Hepatocyte (in vitro differentiated cells): Measurements from ENCODE around the gene WDR41. TPM values are rescaled to one million over a fixed set of nuclear protein-coding genes. Genes with fewer than 3 reads are reported as not detected.

Experiments
- DNase-seq: peaks from one replicate; pipeline ENCODE4 v3.0.0-alpha.2; 2016; ENCODE audit warnings: low spot score
- H2AFZ ChIP-seq: fragments of 200-600 bp; sonication (generic); 2 replicates; pipeline ENCODE4 v1.6.0; 2016; ENCODE audit warnings: antibody characterized with exemption, mild to moderate bottlenecking
- H3K27ac ChIP-seq: fragments of 200-600 bp; sonication (generic); 2 replicates; pipeline ENCODE4 v1.5.1; 2016; ENCODE audit warnings: mild to moderate bottlenecking
- H3K27me3 ChIP-seq: fragments of 200-600 bp; sonication (generic); 2 replicates; pipeline ENCODE4 v1.6.1; 2016
- H3K36me3 ChIP-seq: fragments of 200-600 bp; sonication (generic); replicated peaks from 2 replicates; pipeline ENCODE4 v1.5.1; 2016; ENCODE audit warnings: low read depth; ENCODE audit not compliant: insufficient read depth
- H3K4me1 ChIP-seq: fragments of 200-600 bp; sonication (generic); 2 replicates; pipeline ENCODE4 v1.5.1; 2016; ENCODE audit warnings: mild to moderate bottlenecking, moderate library complexity; ENCODE audit not compliant: insufficient read depth
- H3K4me2 ChIP-seq: fragments of 200-600 bp; sonication (generic); 2 replicates; pipeline ENCODE4 v1.6.0; 2016
- H3K4me3 ChIP-seq: fragments of 200-600 bp; sonication (generic); 2 replicates; pipeline ENCODE4 v1.5.1; 2016; ENCODE audit warnings: mild to moderate bottlenecking
- H3K79me2 ChIP-seq: fragments of 200-600 bp; sonication (generic); 2 replicates; pipeline ENCODE4 v1.6.0; 2017; ENCODE audit warnings: mild to moderate bottlenecking
- H3K9me2 ChIP-seq: fragments of 200-600 bp; sonication (generic); replicated peaks from 2 replicates; pipeline ENCODE4 v1.6.0; 2017; ENCODE audit warnings: mild to moderate bottlenecking; ENCODE audit not compliant: insufficient read depth
- H3K9me3 ChIP-seq: fragments of 200-600 bp; sonication (generic); 2 replicates; pipeline ENCODE4 v1.5.1; 2016; ENCODE audit warnings: low read depth, mild to moderate bottlenecking
- H4K20me1 ChIP-seq: fragments of 200-600 bp; sonication (generic); 2 replicates; pipeline ENCODE4 v1.6.0; 2016; ENCODE audit warnings: mild to moderate bottlenecking; ENCODE audit not compliant: insufficient read depth, poor library complexity, severe bottlenecking
- CTCF ChIP-seq: fragments of 200-600 bp; sonication (generic); IDR thresholded peaks from 2 replicates; pipeline ENCODE4 v1.5.1; 2016; ENCODE audit warnings: antibody characterized with exemption, mild to moderate bottlenecking; ENCODE audit not compliant: poor library complexity
- EZH2 ChIP-seq: fragments of 200-600 bp; sonication (generic); IDR thresholded peaks from 2 replicates; pipeline ENCODE4 v1.6.1; 2016; ENCODE audit warnings: antibody characterized with exemption, mild to moderate bottlenecking, borderline replicate concordance
- EZH2phosphoT487 ChIP-seq: fragments of 200-600 bp; sonication (generic); IDR thresholded peaks from one replicate; pipeline ENCODE4 v1.6.1; 2018; ENCODE audit warnings: antibody characterized with exemption, mild to moderate bottlenecking, low read depth, moderate library complexity; ENCODE audit not compliant: unreplicated experiment, severe bottlenecking
- WGBS: methylation state at CpG from one replicate; pipeline ENCODE4 v1.1.6; 2016; ENCODE audit warnings: low lambda C conversion rate; ENCODE audit errors: missing lambda C conversion rate; 5-methylcytosine and 5-hydroxymethylcytosine counted together
- polyA plus RNA-seq: library from polyadenylated mRNA; unstranded; fragments of >200 nt; fragmentation: Nextera tagmentation; extraction: Ambion mirVana; gene quantifications from 2 replicates; pipeline ENCODE4 v1.2.1, GENCODE V29; 2016
- total RNA-seq: library from RNA; depleted of rRNA; stranded (reverse); fragments of >200 nt; gene quantifications from 2 replicates; pipeline ENCODE4 v1.2.3, GENCODE V29; 2014

WDR41 gene
- total and polyA plus RNA-seq, 2 experiments from 2014 or later: 40.5 to 80.5 TPM

GRCh38 chr5:77449981-77450380 is 42.1 kb downstream of the WDR41 start:
- H3K4me3 ChIP-seq: no peak overlapping the region
- no peaks in the 10 kb centered on the region for H3K9me2 ChIP-seq
- no peak for TF ChIP-seq EZH2phosphoT487
- TF ChIP-seq EZH2: no peak
- no peak for TF ChIP-seq CTCF
- WGBS: 17% methylated on average over 2 of the region's 2 CpGs
- no peak overlapping the region for H3K27ac ChIP-seq
- no peaks in the 10 kb centered on the region for H3K27me3 ChIP-seq
- no peak for DNase-seq
- no peak overlapping the region for H3K4me2 ChIP-seq
- no peaks in the 10 kb centered on the region for H3K79me2 ChIP-seq
- H4K20me1 ChIP-seq: no peaks in the 10 kb centered on the region
- H3K4me1 ChIP-seq: no peaks in the 10 kb centered on the region
- no peak overlapping the region for H2AFZ ChIP-seq
- H3K36me3 ChIP-seq: no peaks in the 10 kb centered on the region
- no peaks in the 10 kb centered on the region for H3K9me3 ChIP-seq

- H4K20me1 ChIP-seq: no peaks in the 10 kb centered on the region
- no peak overlapping the region for H3K4me3 ChIP-seq
- no peak overlapping the region for H2AFZ ChIP-seq
- no peaks in the 10 kb centered on the region for H3K9me3 ChIP-seq
- DNase-seq: no peak
- H3K36me3 ChIP-seq: no peaks in the 10 kb centered on the region
- TF ChIP-seq EZH2 (no peak), CTCF (no peak), EZH2phosphoT487 (no peak)
- H3K27me3 ChIP-seq: no peaks in the 10 kb centered on the region
- H3K4me2 ChIP-seq: no peak overlapping the region
- no peaks in the 10 kb centered on the region for H3K4me1 ChIP-seq
- H3K79me2 ChIP-seq: no peaks in the 10 kb centered on the region
- no peak overlapping the region for H3K27ac ChIP-seq
- H3K9me2 ChIP-seq: no peaks in the 10 kb centered on the region
- 100% methylated on average over 1 of the region's 1 CpG for WGBS
These were observed 42.8 kb downstream of the WDR41 start for GRCh38 chr5:77449277-77449676.

GRCh38 chr5:77448831-77449230 is 43.3 kb downstream of the WDR41 start:
- H3K27ac ChIP-seq: no peak overlapping the region
- DNase-seq: no peak
- H3K4me2 ChIP-seq: no peak overlapping the region
- no peak overlapping the region for H2AFZ ChIP-seq
- 87% methylated on average over 1 of the region's 1 CpG for WGBS
- no peaks in the 10 kb centered on the region for H3K27me3 ChIP-seq
- H3K4me1 ChIP-seq: no peaks in the 10 kb centered on the region
- H3K79me2 ChIP-seq: no peaks in the 10 kb centered on the region
- no peaks in the 10 kb centered on the region for H4K20me1 ChIP-seq
- H3K9me3 ChIP-seq: no peaks in the 10 kb centered on the region
- no peak for TF ChIP-seq EZH2phosphoT487
- TF ChIP-seq EZH2: no peak
- no peak for TF ChIP-seq CTCF
- H3K4me3 ChIP-seq: no peak overlapping the region
- H3K9me2 ChIP-seq: no peaks in the 10 kb centered on the region
- H3K36me3 ChIP-seq: no peaks in the 10 kb centered on the region

GRCh38 chr5:77444356-77444755 is 47.8 kb downstream of the WDR41 start:
- Histone ChIP-seq H3K36me3 (no peaks in the 10 kb centered on the region), H3K9me2 (no peaks in the 10 kb centered on the region), H2AFZ (no peak overlapping the region), H4K20me1 (no peaks in the 10 kb centered on the region), H3K27me3 (no peaks in the 10 kb centered on the region), H3K4me2 (no peak overlapping the region), H3K79me2 (no peaks in the 10 kb centered on the region), H3K4me1 (no peaks in the 10 kb centered on the region), H3K4me3 (no peak overlapping the region), H3K9me3 (no peaks in the 10 kb centered on the region), H3K27ac (no peak overlapping the region)
- no peak for TF ChIP-seq EZH2phosphoT487
- TF ChIP-seq CTCF: no peak
- TF ChIP-seq EZH2: no peak
- no peak for DNase-seq
- WGBS: 69% methylated on average over 1 of the region's 1 CpG
